HUDEP-2 (cell line): ENCODE measurements around the gene MLYCD.
"Not testable (repeated sequence)": the region's sequence is repeated elsewhere in the genome, so short reads cannot be mapped to it uniquely, and the experiment has no call there.

Experiments used
- DNase-seq, 76 experiments: peaks; one replicate each; lab custom pipeline; 2025; ENCODE audit not compliant: unreplicated experiment in 76 of 76; lab: John Stamatoyannopoulos, UW

The MLYCD gene

GRCh38 chr16:83939266-83939855, 40.4 kb downstream of the MLYCD start:
- peak in 2 of 76 experiments; percentile 2 for DNase-seq

- no peak for DNase-seq
Measured at GRCh38 chr16:83940119-83940518, 41.2 kb downstream of the MLYCD start.

- no peak for DNase-seq
Measured at GRCh38 chr16:83940630-83941378, 41.9 kb downstream of the MLYCD start.

- not testable (repeated sequence) for DNase-seq
Measured at GRCh38 chr16:83941546-83941945, 42.6 kb downstream of the MLYCD start.

GRCh38 chr16:83942074-83942473, 43.2 kb downstream of the MLYCD start:
- DNase-seq: no peak

- no peak for DNase-seq
Measured at GRCh38 chr16:83942815-83943515, 44.0 kb downstream of the MLYCD start.

GRCh38 chr16:83943516-83944050, 44.7 kb downstream of the MLYCD start:
- DNase-seq: no peak

GRCh38 chr16:83945587-83945986, 46.7 kb downstream of the MLYCD start:
- DNase-seq: no peak

- DNase-seq: no peak
Measured at GRCh38 chr16:83946154-83946780, 47.4 kb downstream of the MLYCD start.

- no peak for DNase-seq
Measured at GRCh38 chr16:83946781-83947566, 48.1 kb downstream of the MLYCD start.

- DNase-seq: no peak
Measured at GRCh38 chr16:83947642-83948234, 48.8 kb downstream of the MLYCD start.

- no peak for DNase-seq
Measured at GRCh38 chr16:83948914-83949723, 50.2 kb downstream of the MLYCD start.

- DNase-seq: no peak
Measured at GRCh38 chr16:83949724-83950001, 50.7 kb downstream of the MLYCD start.

- not testable (repeated sequence) for DNase-seq
Measured at GRCh38 chr16:83950862-83951399, 52.0 kb downstream of the MLYCD start.

- no peak for DNase-seq
Measured at GRCh38 chr16:83951544-83951943, 52.6 kb downstream of the MLYCD start.

GRCh38 chr16:83952587-83952939, 53.6 kb downstream of the MLYCD start:
- no peak for DNase-seq

- peak in 74 of 76 experiments; percentile 15 to 88 (median 68) for DNase-seq
Measured at GRCh38 chr16:83952940-83953795, 54.3 kb downstream of the MLYCD start, which contains the start of gene OSGIN1. Gene OSGIN1, plus strand, starts transcription at chr16:83953240. Its CDS starts 4,432 bp downstream, at chr16:83957672.
